Measurements from ENCODE around the gene ANTXRL.

DNA sequence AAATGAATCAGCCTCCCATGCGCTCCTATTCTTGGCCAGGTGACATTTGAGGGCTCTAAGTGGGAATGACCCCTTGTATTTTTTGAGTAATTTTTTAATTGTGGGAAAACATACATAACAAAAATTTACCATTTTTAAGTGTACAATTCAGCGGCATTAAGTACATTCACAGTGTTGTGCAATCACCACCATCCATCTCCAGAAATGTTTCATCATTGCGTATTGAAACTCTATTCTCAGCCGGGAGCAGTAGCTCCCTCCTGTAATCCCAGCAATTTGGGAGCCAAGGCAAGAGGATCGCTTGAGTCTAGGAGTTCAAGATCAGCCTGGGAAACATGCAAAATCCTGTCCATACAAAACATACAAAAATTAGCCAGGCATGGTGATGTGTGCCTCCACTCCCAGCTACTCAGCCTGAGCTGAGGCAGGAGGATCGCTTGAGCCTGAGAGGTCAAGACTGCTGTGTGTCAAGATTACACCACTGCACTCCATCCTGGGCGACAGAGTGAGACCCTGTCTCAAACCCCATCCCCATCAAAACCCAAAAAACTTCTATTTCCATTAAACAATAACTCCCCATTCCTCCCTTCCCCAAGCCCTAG, 2.5 kb downstream of the ANTXRL start:
- TF ChIP-seq POLR2A (IDR thresholded peaks at IDR 0.05), result no peak
- TF ChIP-seq, protein P1, sequence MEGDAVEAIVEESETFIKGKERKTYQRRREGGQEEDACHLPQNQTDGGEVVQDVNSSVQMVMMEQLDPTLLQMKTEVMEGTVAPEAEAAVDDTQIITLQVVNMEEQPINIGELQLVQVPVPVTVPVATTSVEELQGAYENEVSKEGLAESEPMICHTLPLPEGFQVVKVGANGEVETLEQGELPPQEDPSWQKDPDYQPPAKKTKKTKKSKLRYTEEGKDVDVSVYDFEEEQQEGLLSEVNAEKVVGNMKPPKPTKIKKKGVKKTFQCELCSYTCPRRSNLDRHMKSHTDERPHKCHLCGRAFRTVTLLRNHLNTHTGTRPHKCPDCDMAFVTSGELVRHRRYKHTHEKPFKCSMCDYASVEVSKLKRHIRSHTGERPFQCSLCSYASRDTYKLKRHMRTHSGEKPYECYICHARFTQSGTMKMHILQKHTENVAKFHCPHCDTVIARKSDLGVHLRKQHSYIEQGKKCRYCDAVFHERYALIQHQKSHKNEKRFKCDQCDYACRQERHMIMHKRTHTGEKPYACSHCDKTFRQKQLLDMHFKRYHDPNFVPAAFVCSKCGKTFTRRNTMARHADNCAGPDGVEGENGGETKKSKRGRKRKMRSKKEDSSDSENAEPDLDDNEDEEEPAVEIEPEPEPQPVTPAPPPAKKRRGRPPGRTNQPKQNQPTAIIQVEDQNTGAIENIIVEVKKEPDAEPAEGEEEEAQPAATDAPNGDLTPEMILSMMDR (IDR thresholded peaks at IDR 0.05), result no peak
- no peak for TF ChIP-seq EP300 (IDR thresholded peaks at IDR 0.05)

Measured in tibial nerve (tissue), 4 donors.